HCT116 (cell line): ENCODE data around the gene MICU2. TPM values are rescaled to one million over a fixed set of nuclear protein-coding genes. Genes with fewer than 3 reads are reported as not detected.

ENCODE experiments used
- ATAC-seq: fragments of 200-7000 bp; cut with Tn5 transposase; 2 replicates; pipeline ENCODE4 v1.9.1; 2020; ENCODE audit warnings: mild to moderate bottlenecking, moderate library complexity
- BruUV-seq: library from RNA; stranded (reverse); fragments of 400-500 nt; replicated peaks from 2 replicates; lab custom pipeline; 2021; lab: Mats Ljungman, UMichigan
- CTCF ChIA-PET: fragments of 300-600 bp; sonication (Branson Sonifier 250); formaldehyde crosslinking; loops from one replicate; lab custom pipeline; 2021; ENCODE audit warnings: antibody characterized with exemption; lab: Charles Lee
- POLR2A ChIA-PET: fragments of 300-600, 350-600 bp; sonication (Branson Sonifier 250); formaldehyde crosslinking; loops from one replicate; lab custom pipeline; 2021; ENCODE audit warnings: antibody characterized with exemption; lab: Charles Lee
- RAD21 ChIA-PET, 2 experiments: fragments of 300-600 bp; sonication (Branson Sonifier 250); formaldehyde crosslinking; loops; one replicate each; lab custom pipeline; 2023; ENCODE audit warnings: low total read pairs in 2 of 2; ENCODE audit not compliant: uncharacterized antibody in 2 of 2, unreplicated experiment in 2 of 2, low non-redundant PET in 1 of 2; lab: Charles Lee
- DNase-seq: peaks from one replicate; pipeline ENCODE4 v3.0.0-alpha.2; 2010; ENCODE audit warnings: low read depth, low spot score
- H2AFZ ChIP-seq: fragments of 200-600 bp; shearing (Covaris generic), sonication (generic); 2 replicates; pipeline ENCODE4 v1.6.1; 2017; ENCODE audit warnings: low read depth, mixed run types, mixed read lengths, antibody characterized with exemption, low read length; ENCODE audit not compliant: poor library complexity, severe bottlenecking
- H3K27ac ChIP-seq: 2 replicates; pipeline ENCODE4 v1.5.1; 2012; ENCODE audit warnings: low read depth, low read length
- H3K27me3 ChIP-seq: fragments of 200-600 bp; sonication (generic); 2 replicates; pipeline ENCODE4 v1.6.1; 2016; ENCODE audit warnings: mixed run types, low read length, mixed read lengths; ENCODE audit not compliant: insufficient read depth
- H3K36me3 ChIP-seq, 2 experiments: fragments of 200-500 bp in 1 of 2; fragments of 200-600 bp in 1 of 2; sonication (Bioruptor generic) in 1 of 2; sonication (generic) in 1 of 2; 2 replicates each; pipeline versions ENCODE4 v1.5.1 to v1.6.1; 2014 to 2016; ENCODE audit warnings: low read length in 2 of 2, inconsistent platforms in 1 of 2, mixed read lengths in 1 of 2, mixed run types in 1 of 2; ENCODE audit not compliant: insufficient read depth in 2 of 2, control insufficient read depth in 1 of 2
- H3K4me1 ChIP-seq, 2 experiments: fragments of 200-600 bp in 1 of 2; sonication (generic) in 1 of 2; 2 replicates each; pipeline versions ENCODE4 v1.5.1 to v1.6.1; 2012 to 2017; ENCODE audit warnings: low read length in 2 of 2, inconsistent platforms in 1 of 2, mild to moderate bottlenecking in 1 of 2, mixed read lengths in 1 of 2, mixed run types in 1 of 2, moderate library complexity in 1 of 2; ENCODE audit not compliant: insufficient read depth in 2 of 2, control insufficient read depth in 1 of 2
- H3K4me2 ChIP-seq: fragments of 200-600 bp; sonication (generic); 2 replicates; pipeline ENCODE4 v1.6.1; 2017; ENCODE audit warnings: mixed run types, low read length, mixed read lengths
- H3K4me3 ChIP-seq, 2 experiments: fragments of 200-600 bp in 1 of 2; sonication (generic) in 1 of 2; replicated peaks in 1 of 2; 2 replicates each; pipeline ENCODE4 v1.5.1; 2011 to 2016; ENCODE audit warnings: low read length in 2 of 2, control low read depth in 1 of 2, low read depth in 1 of 2, mild to moderate bottlenecking in 1 of 2, mixed read lengths in 1 of 2, mixed run types in 1 of 2
- H3K79me2 ChIP-seq: fragments of 200-600 bp; sonication (generic); 2 replicates; pipeline ENCODE4 v1.6.1; 2017; ENCODE audit warnings: mild to moderate bottlenecking, mixed run types, low read length, moderate library complexity, mixed read lengths; ENCODE audit not compliant: insufficient read depth
- H3K9ac ChIP-seq: fragments of 200-600 bp; sonication (generic); 2 replicates; pipeline ENCODE4 v1.6.1; 2016; ENCODE audit warnings: low read length, mixed read lengths
- H3K9me2 ChIP-seq: fragments of 200-600 bp; sonication (generic), shearing (Covaris generic); 2 replicates; pipeline ENCODE4 v1.6.1; 2017; ENCODE audit warnings: mixed run types, mild to moderate bottlenecking, moderate library complexity; ENCODE audit not compliant: insufficient read depth
- H3K9me3 ChIP-seq, 2 experiments: fragments of 200-500 bp in 1 of 2; fragments of 200-600 bp in 1 of 2; sonication (Bioruptor generic) in 1 of 2; sonication (generic) in 1 of 2; 2 replicates each; pipeline ENCODE4 v1.6.1; 2014 to 2017; ENCODE audit warnings: low read length in 2 of 2, mixed read lengths in 2 of 2, inconsistent platforms in 1 of 2, low read depth in 1 of 2, mild to moderate bottlenecking in 1 of 2, mixed run types in 1 of 2, moderate library complexity in 1 of 2; ENCODE audit not compliant: control insufficient read depth in 1 of 2, insufficient read depth in 1 of 2
- H4K20me1 ChIP-seq: fragments of 200-600 bp; sonication (generic), shearing (Covaris generic); 2 replicates; pipeline ENCODE4 v1.6.1; 2017; ENCODE audit warnings: mixed run types, mild to moderate bottlenecking, moderate library complexity; ENCODE audit not compliant: insufficient read depth
- CBX3 ChIP-seq: IDR thresholded peaks from 2 replicates; pipeline ENCODE4 v1.6.1; 2012; ENCODE audit warnings: low read depth
- EGR1 ChIP-seq: IDR thresholded peaks from 2 replicates; pipeline ENCODE4 v1.6.1; 2012; ENCODE audit warnings: low read depth
- EZH2 ChIP-seq: fragments of 200-600 bp; sonication (generic); IDR thresholded peaks from 2 replicates; pipeline ENCODE4 v1.6.1; 2017; ENCODE audit warnings: antibody characterized with exemption, mixed run types
- JUND ChIP-seq: IDR thresholded peaks from 2 replicates; pipeline ENCODE4 v1.6.1; 2012
- SIN3A ChIP-seq: IDR thresholded peaks from 2 replicates; pipeline ENCODE4 v1.6.1; 2012; ENCODE audit warnings: low read depth
- intact Hi-C: fragments of 100-400 bp; cut with micrococcal nuclease; formaldehyde crosslinking; loops from 2 replicates; pipeline ENCODE4 v1.10.0; 2022
- total RNA-seq: library from RNA; stranded (reverse); gene quantifications from one replicate; pipeline ENCODE4 v1.2.1, GENCODE V29; 2021; ENCODE audit not compliant: unreplicated experiment
- TF ChIP-seq, protein P1 (sequence below), 3 experiments: fragments of 200-600 bp in 1 of 3; sonication (generic) in 1 of 3; IDR thresholded peaks in 2 of 3; conservative IDR thresholded peaks in 1 of 3; 2 replicates each; pipeline ENCODE4 v1.5.1; 2012 to 2017; ENCODE audit warnings: low read depth in 2 of 3, low read length in 2 of 3, antibody characterized with exemption in 1 of 3, borderline replicate concordance in 1 of 3, control low read depth in 1 of 3, mild to moderate bottlenecking in 1 of 3, mixed read lengths in 1 of 3, mixed run types in 1 of 3, moderate library complexity in 1 of 3; ENCODE audit not compliant: insufficient read depth in 1 of 3

The MICU2 gene
- total RNA-seq, 1 experiment from 2014 or later = 41.0 TPM

DNA sequence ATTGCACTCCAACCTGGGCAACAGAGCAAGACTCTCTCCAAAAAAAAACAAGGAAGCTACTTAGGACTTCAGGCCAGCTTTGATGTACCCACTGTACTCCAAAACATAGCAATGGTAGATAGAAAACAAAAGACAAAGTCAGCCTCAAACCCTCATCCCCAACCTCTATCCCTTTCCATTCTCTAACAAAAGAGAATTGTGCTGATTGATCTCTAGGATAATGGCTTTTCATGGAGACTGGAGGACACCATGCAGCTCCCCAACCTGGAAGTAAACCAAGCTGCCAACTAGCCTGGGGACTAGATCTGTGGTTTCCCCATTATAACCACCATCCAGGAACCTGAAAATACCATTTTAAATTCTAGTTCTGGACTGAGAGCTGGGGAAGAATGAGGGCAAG is 140.5 kb downstream of the MICU2 start (continued):
- TF ChIP-seq CBX3 = no peak
- TF ChIP-seq, protein P1, sequence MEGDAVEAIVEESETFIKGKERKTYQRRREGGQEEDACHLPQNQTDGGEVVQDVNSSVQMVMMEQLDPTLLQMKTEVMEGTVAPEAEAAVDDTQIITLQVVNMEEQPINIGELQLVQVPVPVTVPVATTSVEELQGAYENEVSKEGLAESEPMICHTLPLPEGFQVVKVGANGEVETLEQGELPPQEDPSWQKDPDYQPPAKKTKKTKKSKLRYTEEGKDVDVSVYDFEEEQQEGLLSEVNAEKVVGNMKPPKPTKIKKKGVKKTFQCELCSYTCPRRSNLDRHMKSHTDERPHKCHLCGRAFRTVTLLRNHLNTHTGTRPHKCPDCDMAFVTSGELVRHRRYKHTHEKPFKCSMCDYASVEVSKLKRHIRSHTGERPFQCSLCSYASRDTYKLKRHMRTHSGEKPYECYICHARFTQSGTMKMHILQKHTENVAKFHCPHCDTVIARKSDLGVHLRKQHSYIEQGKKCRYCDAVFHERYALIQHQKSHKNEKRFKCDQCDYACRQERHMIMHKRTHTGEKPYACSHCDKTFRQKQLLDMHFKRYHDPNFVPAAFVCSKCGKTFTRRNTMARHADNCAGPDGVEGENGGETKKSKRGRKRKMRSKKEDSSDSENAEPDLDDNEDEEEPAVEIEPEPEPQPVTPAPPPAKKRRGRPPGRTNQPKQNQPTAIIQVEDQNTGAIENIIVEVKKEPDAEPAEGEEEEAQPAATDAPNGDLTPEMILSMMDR (IDR thresholded peaks at IDR 0.05 in 2 of 3, conservative IDR thresholded peaks at IDR 0.05 in 1 of 3; ENCODE audit: borderline replicate concordance in 1 of 3, insufficient read depth in 1 of 3, low read depth in 2 of 3, low read length in 2 of 3) = no peak

DNA sequence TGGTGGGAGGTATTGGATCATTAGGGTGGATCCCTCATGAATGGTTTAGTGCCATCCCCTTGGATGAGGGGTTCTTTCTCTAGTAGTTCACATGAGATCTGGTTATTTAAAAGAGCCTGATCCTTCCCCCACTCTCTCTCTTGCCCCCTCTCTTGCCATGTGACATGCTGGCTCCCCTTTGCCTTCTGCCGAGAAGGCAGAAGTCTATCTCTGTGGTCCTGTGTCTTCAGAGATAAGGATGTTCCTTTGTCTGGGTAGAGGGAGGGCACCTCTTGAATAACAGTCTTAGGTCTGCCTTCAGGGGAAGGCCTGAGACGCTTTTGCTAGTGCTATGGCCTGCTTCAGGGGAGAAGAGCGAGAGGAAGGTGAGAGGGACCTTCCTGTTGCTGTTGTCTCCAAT is 142.8 kb downstream of the MICU2 start:
- Histone ChIP-seq H3K36me3 (no peaks in the 10 kb centered on the region), H3K4me1 (peaks cover 6 to 13% of the 10 kb centered on the region in 2 experiments; a peak in 3 of 4 replicates), H3K9me2 (no peaks in the 10 kb centered on the region), H3K4me2 (no peak overlapping the region), H3K27me3 (no peaks in the 10 kb centered on the region), H3K27ac (no peak overlapping the region), H4K20me1 (no peaks in the 10 kb centered on the region), H2AFZ (no peak overlapping the region), H3K79me2 (peaks cover 29% of the 10 kb centered on the region), H3K9me3 (no peaks in the 10 kb centered on the region), H3K9ac (no peak overlapping the region), H3K4me3 (no peak overlapping the region)
- RAD21 ChIA-PET = no interaction called here
- POLR2A ChIA-PET = no interaction called here
- no peak for DNase-seq
- TF ChIP-seq JUND (no peak), SIN3A (no peak), CBX3 (no peak), EGR1 (no peak), EZH2 (no peak)
- CTCF ChIA-PET = no interaction called here
- no TSS peak for BruUV-seq
- intact Hi-C loops = no loop called here
- ATAC-seq = no peak
